Heart left ventricle (tissue), 13 donors: Measurements from ENCODE around the gene CST9.

Experiments
- POLR2A ChIP-seq, 2 donors: fragments of 450-650 bp; IDR thresholded peaks; one replicate each; pipeline ENCODE4 v1.6.1; 2017; ENCODE audit warnings: antibody characterized with exemption in 2 of 2, mild to moderate bottlenecking in 2 of 2, moderate library complexity in 2 of 2
- TF ChIP-seq, protein P1 (sequence below), 12 donors: fragments of 200-600 bp; sonication (generic) in 4 of 12; IDR thresholded peaks; one replicate each; pipeline versions ENCODE4 v1.5.0 to v1.8.0; 2018 to 2022; ENCODE audit warnings: antibody characterized with exemption in 12 of 12, mild to moderate bottlenecking in 5 of 12
- donor health status: ischemic (EF 13 %, LVEDD 7.1; RV severe dilation, severe dysfunction).
- donor health status: DM: no; HTN: yes; CAD: no.
- donor health status: DM: no; HTN: no; CAD: no.
- donor health status: ischemic (EF 25% LVEDD 6.9; RV normal size, moderate dysfunction).
- donor health status: ischemic (EF 25% LVEDD 5.7; RV mildly dilated, moderate dysfunction).
- donor health status: ischemic (EF 35%, LVEDD 5.7; RV mildly dilated, moderate dysfunction).
- donor health status: nonischemic (EF 11% LVEDD 7.7; RV severe dilation, severe dysfunction).
- donor health status: DM: yes; HTN: yes; CAD: no.
- donor health status: PGD.
- donor health status: ischemic (EF 29% LVEDD 5.4; RV normal size, mild dysfunction).
- donor health status: nonischemic (EF 23%, LVEDD 6.1; RV moderate dilation, normal function).

- TF ChIP-seq, protein P1, sequence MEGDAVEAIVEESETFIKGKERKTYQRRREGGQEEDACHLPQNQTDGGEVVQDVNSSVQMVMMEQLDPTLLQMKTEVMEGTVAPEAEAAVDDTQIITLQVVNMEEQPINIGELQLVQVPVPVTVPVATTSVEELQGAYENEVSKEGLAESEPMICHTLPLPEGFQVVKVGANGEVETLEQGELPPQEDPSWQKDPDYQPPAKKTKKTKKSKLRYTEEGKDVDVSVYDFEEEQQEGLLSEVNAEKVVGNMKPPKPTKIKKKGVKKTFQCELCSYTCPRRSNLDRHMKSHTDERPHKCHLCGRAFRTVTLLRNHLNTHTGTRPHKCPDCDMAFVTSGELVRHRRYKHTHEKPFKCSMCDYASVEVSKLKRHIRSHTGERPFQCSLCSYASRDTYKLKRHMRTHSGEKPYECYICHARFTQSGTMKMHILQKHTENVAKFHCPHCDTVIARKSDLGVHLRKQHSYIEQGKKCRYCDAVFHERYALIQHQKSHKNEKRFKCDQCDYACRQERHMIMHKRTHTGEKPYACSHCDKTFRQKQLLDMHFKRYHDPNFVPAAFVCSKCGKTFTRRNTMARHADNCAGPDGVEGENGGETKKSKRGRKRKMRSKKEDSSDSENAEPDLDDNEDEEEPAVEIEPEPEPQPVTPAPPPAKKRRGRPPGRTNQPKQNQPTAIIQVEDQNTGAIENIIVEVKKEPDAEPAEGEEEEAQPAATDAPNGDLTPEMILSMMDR (IDR thresholded peaks at IDR 0.05), result no peak
- TF ChIP-seq POLR2A (IDR thresholded peaks at IDR 0.05), result no peak
These were observed 36.1 kb downstream of the CST9 start for GRCh38 chr20:23569570-23569969.
